Lung (tissue), 12 donors: ENCODE data around the gene WSB2. TPM values are rescaled to one million over a fixed set of nuclear protein-coding genes. Genes with fewer than 3 reads are reported as not detected.

ENCODE experiments used
- ATAC-seq: fragments of 200-7000 bp; cut with Tn5 transposase; one replicate; pipeline ENCODE4 v1.9.1; 2020; ENCODE audit warnings: moderate number of reproducible peaks; ENCODE audit not compliant: insufficient read depth, low FRiP score
- DNase-seq, 3 donors: peaks; one replicate each; pipeline ENCODE4 v3.0.0-alpha.2; 2013 to 2017
- H3K27ac ChIP-seq, 2 donors: one replicate each; pipeline ENCODE4 v1.5.1; 2013; ENCODE audit warnings: mild to moderate bottlenecking in 2 of 2, moderate library complexity in 2 of 2, control low read depth in 1 of 2, inconsistent platforms in 1 of 2, low read depth in 1 of 2, low read length in 1 of 2
- H3K27me3 ChIP-seq, 3 donors: one replicate each; pipeline ENCODE4 v1.5.1; 2013; ENCODE audit warnings: low read length in 2 of 3; ENCODE audit not compliant: control insufficient read depth in 3 of 3, insufficient read depth in 3 of 3
- H3K36me3 ChIP-seq, 4 donors: one replicate each; pipeline ENCODE4 v1.5.1; 2013; ENCODE audit warnings: low read length in 4 of 4, mild to moderate bottlenecking in 1 of 4, moderate library complexity in 1 of 4; ENCODE audit not compliant: control insufficient read depth in 4 of 4, insufficient read depth in 4 of 4
- H3K4me1 ChIP-seq, 5 donors: one replicate each; pipeline ENCODE4 v1.5.1; 2013; ENCODE audit warnings: low read length in 5 of 5, mild to moderate bottlenecking in 2 of 5, moderate library complexity in 1 of 5; ENCODE audit not compliant: control insufficient read depth in 5 of 5, insufficient read depth in 5 of 5
- H3K4me3 ChIP-seq: one replicate; pipeline ENCODE4 v1.5.1; 2013; ENCODE audit warnings: mild to moderate bottlenecking, control low read depth, moderate library complexity
- H3K9ac ChIP-seq, 2 donors: one replicate each; pipeline ENCODE4 v1.5.1; 2013; ENCODE audit warnings: low read length in 2 of 2, control low read depth in 1 of 2; ENCODE audit not compliant: insufficient read depth in 1 of 2
- H3K9me3 ChIP-seq, 4 donors: one replicate each; pipeline ENCODE4 v1.5.1; 2013; ENCODE audit warnings: low read length in 3 of 4, mild to moderate bottlenecking in 1 of 4, moderate library complexity in 1 of 4; ENCODE audit not compliant: control insufficient read depth in 4 of 4, insufficient read depth in 3 of 4
- CTCF ChIP-seq: IDR thresholded peaks from 2 replicates; pipeline ENCODE4 v1.5.1; 2012; ENCODE audit warnings: mild to moderate bottlenecking; ENCODE audit errors: control extremely low read depth, extremely low read depth
- WGBS, 2 donors: extraction: QIAGEN DNeasy Blood & Tissue Kit; methylation state at CpG; one replicate each; pipeline ENCODE4 v1.1.7; 2013; 5-methylcytosine and 5-hydroxymethylcytosine counted together
- polyA plus RNA-seq, 2 donors: library from polyadenylated mRNA; stranded (reverse); fragments of 200-250 nt; gene quantifications; one replicate each; pipeline ENCODE4 v1.2.1, GENCODE V29; 2013
- total RNA-seq, 2 donors: library from RNA; depleted of rRNA in 1 of 2; stranded (reverse); fragments of >200 nt in 1 of 2; gene quantifications; one replicate each; pipeline ENCODE4 v1.2.1, GENCODE V29; 2014 to 2021
- donor health status: control.
- donor health status: control.
- donor health status: Bipolar disorder and iron deficiency.
- donor health status: healthy.
- donor health status: DM: yes; HTN: yes; CAD: no.

Gene WSB2
- total and polyA plus RNA-seq, 4 donors: 46.0 to 99.1 (median 53.2) TPM

GRCh38 chr12:118063576-118064391, 2.8 kb upstream of the WSB2 start:
- ATAC-seq: no peak

GRCh38 chr12:118061873-118062843, 1.2 kb upstream of the WSB2 start:
- H3K4me3 ChIP-seq: peak overlapping the region; percentile 68
- H3K27me3 ChIP-seq: no peaks in the 10 kb centered on the region
- H3K9me3 ChIP-seq: no peaks in the 10 kb centered on the region
- TF ChIP-seq CTCF: no peak
- 0 to 3% methylated on average over 44 of the region's 44 CpGs for WGBS, 2 donors
- peak overlapping the region; percentile 93 to 96 for H3K27ac ChIP-seq
- DNase-seq (peak; percentile 70 to 86 (median 79)), ATAC-seq (peak; percentile 15)
- peak overlapping the region; percentile 90 to 94 for H3K9ac ChIP-seq
- H3K36me3 ChIP-seq: no peaks in the 10 kb centered on the region
- peaks cover 0 to 23% (median 9%) of the 10 kb centered on the region in 5 donors for H3K4me1 ChIP-seq

More at GRCh38 chr12:118063576-118064391, 2.8 kb upstream of the WSB2 start:
- Histone ChIP-seq H3K4me1 (peaks cover 0 to 23% (median 9%) of the 10 kb centered on the region in 5 donors), H3K9ac (no peak overlapping the region), H3K27me3 (no peaks in the 10 kb centered on the region), H3K4me3 (no peak overlapping the region), H3K9me3 (no peaks in the 10 kb centered on the region), H3K27ac (no peak overlapping the region), H3K36me3 (no peaks in the 10 kb centered on the region)
- 56 to 70% methylated on average over 4 of the region's 4 CpGs for WGBS, 2 donors
- TF ChIP-seq CTCF: no peak
- DNase-seq: peak in 2 of 3 donors; percentile 81 to 87

GRCh38 chr12:118060301-118061010, 523 bp downstream of the WSB2 start:
- DNase-seq: peak; percentile 44 to 57 (median 54)
- Histone ChIP-seq H3K4me1 (peaks cover 4 to 30% (median 9%) of the 10 kb centered on the region in 5 donors), H3K4me3 (peak overlapping the region; percentile 68), H3K9me3 (no peaks in the 10 kb centered on the region), H3K36me3 (no peaks in the 10 kb centered on the region), H3K27ac (peak overlapping the region; percentile 94 to 96), H3K9ac (peak overlapping the region; percentile 77 to 93), H3K27me3 (no peaks in the 10 kb centered on the region)
- WGBS, 2 donors: 2 to 7% methylated on average over 18 to 44 of the region's 46 CpGs
- ATAC-seq: peak; percentile 38
- TF ChIP-seq CTCF: no peak
